SH-SY5Y (cell line): ENCODE data around the gene XKR7.

Experiments used
- GATA2 ChIP-seq: IDR thresholded peaks from 2 replicates; pipeline ENCODE4 v1.6.1; 2011; ENCODE audit warnings: mild to moderate bottlenecking, low read depth, low read length
- GATA3 ChIP-seq: IDR thresholded peaks from 2 replicates; pipeline ENCODE4 v1.6.1; 2011; ENCODE audit warnings: low read depth, mild to moderate bottlenecking, low read length, moderate library complexity

- TF ChIP-seq GATA2: no peak
- no peak for TF ChIP-seq GATA3
These were observed 44.3 kb upstream of the XKR7 start for GRCh38 chr20:31923388-31924331.
